GM12878 (cell line): ENCODE results near the gene RO60. TPM values are rescaled to one million over a fixed set of nuclear protein-coding genes. Genes with fewer than 3 reads are reported as not detected.

Experiments used
- ATAC-seq: fragments of 200-7000 bp; cut with Tn5 transposase; 3 replicates; pipeline ENCODE4 v1.9.1; 2020; ENCODE audit warnings: mild to moderate bottlenecking, moderate library complexity
- BruUV-seq: library from RNA; stranded (reverse); fragments of 400-500 nt; replicated peaks from 2 replicates; lab custom pipeline; 2021; lab: Mats Ljungman, UMichigan
- CTCF ChIA-PET: fragments of 300-600 bp; sonication (Branson Sonifier 250); formaldehyde crosslinking; extraction: SDS; loops from one replicate; lab custom pipeline; 2021; ENCODE audit warnings: inconsistent platforms; lab: Yijun Ruan, JAX
- POLR2A ChIA-PET: fragments of 350-600 bp; formaldehyde crosslinking; extraction: SDS; loops from one replicate; lab custom pipeline; 2021; ENCODE audit warnings: inconsistent platforms; lab: Charles Lee
- RAD21 ChIA-PET: fragments of 300-600 bp; sonication (Branson Sonifier 250); formaldehyde crosslinking; loops from one replicate; lab custom pipeline; 2023; ENCODE audit warnings: antibody characterized with exemption; ENCODE audit not compliant: unreplicated experiment; lab: Charles Lee
- SMC1A ChIA-PET: fragments of 300-600 bp; sonication (Branson Sonifier 250); formaldehyde crosslinking; loops from one replicate; lab custom pipeline; 2023; ENCODE audit not compliant: unreplicated experiment, uncharacterized antibody; lab: Charles Lee
- DNase-seq: peaks from one replicate; pipeline ENCODE4 v3.0.0-alpha.2; 2011; ENCODE audit warnings: low read depth, low spot score
- FAIRE-seq: peaks from 3 replicates; lab custom pipeline; 2011; peaks lifted over from hg19 to GRCh38; lab: Jason Lieb, UNC
- H2AFZ ChIP-seq: 2 replicates; pipeline ENCODE4 v1.6.0; 2011; ENCODE audit warnings: low read depth, low read length, control low read depth; ENCODE audit not compliant: control insufficient read depth
- H3K27ac ChIP-seq: 2 replicates; pipeline ENCODE4 v1.5.1; 2011; ENCODE audit warnings: control low read depth; ENCODE audit not compliant: control insufficient read depth, insufficient read depth
- H3K27me3 ChIP-seq, 2 experiments: replicated peaks in 1 of 2; 2 replicates each; pipeline versions ENCODE4 v1.6.0 to v1.6.1; 2011; ENCODE audit warnings: low read length in 1 of 2; ENCODE audit not compliant: control insufficient read depth in 2 of 2, insufficient read depth in 2 of 2
- H3K36me3 ChIP-seq, 2 experiments: 2 replicates each; pipeline ENCODE4 v1.5.1; 2011; ENCODE audit warnings: low read length in 1 of 2; ENCODE audit not compliant: control insufficient read depth in 2 of 2, insufficient read depth in 2 of 2
- H3K4me1 ChIP-seq: 2 replicates; pipeline ENCODE4 v1.6.1; 2011; ENCODE audit warnings: mild to moderate bottlenecking, low read length, moderate library complexity, mixed read lengths; ENCODE audit not compliant: control insufficient read depth, insufficient read depth
- H3K4me2 ChIP-seq: 2 replicates; pipeline ENCODE4 v1.6.0; 2011; ENCODE audit warnings: control low read depth; ENCODE audit not compliant: control insufficient read depth, insufficient read depth
- H3K4me3 ChIP-seq: fragments of 200-600 bp; sonication (generic); 2 replicates; pipeline ENCODE4 v1.5.1; 2016
- H3K79me2 ChIP-seq: 2 replicates; pipeline ENCODE4 v1.6.0; 2011; ENCODE audit warnings: low read length; ENCODE audit not compliant: control insufficient read depth, insufficient read depth
- H3K9ac ChIP-seq: 2 replicates; pipeline ENCODE4 v1.8.0; 2011; ENCODE audit warnings: low read length, control low read depth, mixed read lengths; ENCODE audit not compliant: control insufficient read depth, insufficient read depth
- H3K9me3 ChIP-seq: replicated peaks from 3 replicates; pipeline ENCODE4 v1.5.1; 2011; ENCODE audit warnings: mild to moderate bottlenecking, low read length; ENCODE audit not compliant: control insufficient read depth, insufficient read depth
- H4K20me1 ChIP-seq: 2 replicates; pipeline ENCODE4 v1.6.0; 2011; ENCODE audit not compliant: control insufficient read depth, insufficient read depth
- BMI1 ChIP-seq: fragments of 450-650 bp; IDR thresholded peaks from 2 replicates; pipeline ENCODE4 v1.6.1; 2016; ENCODE audit warnings: mild to moderate bottlenecking, moderate library complexity, borderline replicate concordance
- CEBPZ ChIP-seq: fragments of 150-350 bp; IDR thresholded peaks from 2 replicates; pipeline ENCODE4 v1.6.1; 2016; ENCODE audit warnings: low read depth, low read length
- EED ChIP-seq: sonication (generic); IDR thresholded peaks from 2 replicates; pipeline ENCODE4 v1.6.1; 2016; ENCODE audit warnings: antibody characterized with exemption, low read depth
- ESRRA ChIP-seq: IDR thresholded peaks from 2 replicates; pipeline ENCODE4 v1.6.1; 2012; ENCODE audit warnings: mild to moderate bottlenecking, low read length, improper control_type of control experiment
- GABPA ChIP-seq: IDR thresholded peaks from 2 replicates; pipeline ENCODE4 v1.6.1; 2014; ENCODE audit warnings: antibody characterized with exemption, low read depth, mild to moderate bottlenecking, inconsistent platforms
- HSF1 ChIP-seq: fragments of 150-350 bp; IDR thresholded peaks from 2 replicates; pipeline ENCODE4 v1.6.1; 2014; ENCODE audit warnings: mild to moderate bottlenecking, low read depth, low read length
- IRF4 ChIP-seq: IDR thresholded peaks from 2 replicates; pipeline ENCODE4 v1.6.1; 2011; ENCODE audit warnings: low read depth, low read length
- RELA ChIP-seq: fragments of 450-650 bp; IDR thresholded peaks from 2 replicates; pipeline ENCODE4 v1.8.0; 2014; ENCODE audit warnings: borderline replicate concordance; ENCODE audit not compliant: partially characterized antibody
- RUNX3 ChIP-seq: IDR thresholded peaks from 2 replicates; pipeline ENCODE4 v1.6.1; 2012; ENCODE audit warnings: low read length, inconsistent platforms
- TBL1XR1 ChIP-seq: IDR thresholded peaks from 2 replicates; pipeline ENCODE4 v1.6.1; 2012; ENCODE audit warnings: low read depth, low read length, improper control_type of control experiment
- ZBED1 ChIP-seq: IDR thresholded peaks from 2 replicates; pipeline ENCODE4 v1.6.1; 2016; ENCODE audit warnings: borderline replicate concordance
- WGBS: methylation state at CpG from one replicate; pipeline ENCODE4 v1.1.6; 2016; ENCODE audit warnings: low lambda C conversion rate; ENCODE audit not compliant: insufficient replicate concordance, insufficient coverage; ENCODE audit errors: missing lambda C conversion rate; 5-methylcytosine and 5-hydroxymethylcytosine counted together
- in situ Hi-C: fragments of 300-500 bp; cut with MboI; formaldehyde crosslinking; loops from 9 replicates; pipeline ENCODE4 v1.14.3; 2018; ENCODE audit warnings: mixed read lengths
- intact Hi-C: fragments of 100-400 bp; cut with micrococcal nuclease; formaldehyde crosslinking; loops from one replicate; pipeline ENCODE4 v1.14.2; 2022; ENCODE audit not compliant: unreplicated experiment
- polyA plus RNA-seq, 11 experiments: library from polyadenylated mRNA; depleted of rRNA in 4 of 11; unstranded in 6 of 11; stranded (reverse) in 5 of 11; fragments of >200 nt; fragmentation: Nextera tagmentation in 4 of 11; fragmentation: Illumina TruSeq in 1 of 11; extraction: Ambion mirVana in 4 of 11; extraction: Trizol in 1 of 11; gene quantifications; 1 replicate in 1 of 11; 2 replicates in 10 of 11; pipeline versions ENCODE4 v1.2.1 to v1.2.3, GENCODE V29; 2011 to 2016; ENCODE audit warnings: inconsistent platforms in 2 of 11, missing spikeins in 2 of 11, low read depth in 1 of 11
- total RNA-seq, 4 experiments: library from RNA; depleted of rRNA in 3 of 4; stranded (reverse); fragments of >200 nt in 3 of 4; fragmentation: Illumina TruSeq in 1 of 4; extraction: Trizol in 1 of 4; gene quantifications; 2 replicates each; pipeline versions ENCODE4 v1.2.1 to v1.2.3, GENCODE V29; 2013 to 2021
- TF ChIP-seq, protein P1 (sequence below): IDR thresholded peaks from 2 replicates; pipeline ENCODE4 v1.6.1; 2011; ENCODE audit warnings: low read depth, low read length, improper control_type of control experiment, borderline replicate concordance
- TF ChIP-seq, protein P2 (sequence below): fragments of 450-650 bp; IDR thresholded peaks from 2 replicates; pipeline ENCODE4 v1.6.1; 2017; ENCODE audit warnings: mild to moderate bottlenecking, moderate library complexity

The RO60 gene
- total and polyA plus RNA-seq, 10 of the 15 experiments (the other 5 are each of a cell fraction or from before 2014, with no cell fraction given) = 21.1 to 143 (median 83.1) TPM

DNA sequence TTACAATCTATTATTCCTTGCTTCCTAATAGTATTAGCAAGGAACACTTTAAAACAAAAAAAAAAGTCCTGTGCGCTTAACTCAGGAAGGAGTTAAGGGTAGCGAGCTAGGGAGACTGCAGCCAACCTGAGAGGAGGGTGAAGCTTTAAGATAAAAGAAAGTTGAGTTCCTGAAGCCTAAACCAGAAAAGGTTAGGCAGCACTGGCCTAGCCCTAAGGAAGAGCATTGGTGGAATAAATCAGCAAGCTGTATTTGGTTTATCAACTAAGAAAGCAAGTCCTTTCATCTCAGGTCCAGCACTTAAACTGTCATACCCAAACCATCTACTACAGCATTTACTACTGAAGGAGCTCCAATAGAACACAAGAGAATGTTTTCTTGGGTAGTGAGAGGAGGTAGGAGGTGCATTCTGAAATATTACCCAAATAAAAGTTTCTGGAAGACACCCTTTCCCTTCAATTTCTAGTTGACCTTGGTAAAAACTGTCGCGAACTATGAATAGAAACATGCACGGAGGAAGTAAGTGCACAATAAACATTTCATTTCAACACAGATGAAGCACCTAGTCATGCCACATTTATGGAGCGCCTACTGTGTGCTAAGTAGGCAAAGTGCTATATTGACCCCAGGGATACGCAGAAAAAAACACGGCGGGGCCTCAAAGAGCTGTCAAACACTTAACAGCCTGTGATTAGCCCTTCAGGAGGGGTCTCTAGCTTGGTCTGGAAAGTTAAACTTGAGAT lies 44.5 kb downstream of the RO60 start:
- POLR2A ChIA-PET = interaction anchor here (0.5 to 3.2 kb wide), 8 partner anchors 17 to 210 kb away, joined by 3 to 26 read pairs (median 4); partner anchors contain the start of genes CDC73, RO60 and UCHL5
- FAIRE-seq (no peak), ATAC-seq (no peak; the same call in 2 of the 3 replicates), DNase-seq (no peak)
- H4K20me1 ChIP-seq = no peaks in the 10 kb centered on the region
- H3K27ac ChIP-seq = peak overlapping the region; percentile 46; the same call in 1 of the 2 replicates
- SMC1A ChIA-PET = interaction anchor here (0.7 to 4.1 kb wide), 12 partner anchors 10 to 60 kb away, joined by 3 to 24 read pairs (median 4); partner anchors contain the start of gene UCHL5
- intact Hi-C loops = loop anchor here (2.0 kb wide), 1 partner anchor 37 kb away; no protein-coding TSS in a partner anchor
- no peaks in the 10 kb centered on the region for H3K27me3 ChIP-seq
- H2AFZ ChIP-seq = peak overlapping the region; percentile 96
- H3K79me2 ChIP-seq = peaks cover 18% of the 10 kb centered on the region
- peak overlapping the region; percentile 87 for H3K4me3 ChIP-seq
- peaks cover 0 to 9% of the 10 kb centered on the region in 2 experiments; a peak in 1 of 4 replicates for H3K36me3 ChIP-seq
- no peaks in the 10 kb centered on the region for H3K4me1 ChIP-seq
- H3K9ac ChIP-seq = peak overlapping the region; percentile 81
- no peaks in the 10 kb centered on the region for H3K9me3 ChIP-seq
- 64% methylated on average over 9 of the region's 9 CpGs for WGBS
- H3K4me2 ChIP-seq = peak overlapping the region; percentile 75
- CTCF ChIA-PET = interaction anchor here (0.8 to 2.3 kb wide), 14 partner anchors 14 to 88 kb away, joined by 3 to 10 read pairs (median 4); partner anchors contain the start of genes CDC73, RO60 and UCHL5
- RAD21 ChIA-PET = interaction anchor here (0.8 to 2.5 kb wide), 8 partner anchors 15 to 292 kb away, joined by 3 to 14 read pairs (median 8); partner anchors contain the start of genes CDC73, RO60 and UCHL5
- BruUV-seq = no TSS peak
- in situ Hi-C loops = no loop called here
- no peak for TF ChIP-seq HSF1
- TF ChIP-seq CEBPZ = no peak
- no peak for TF ChIP-seq BMI1
- TF ChIP-seq, protein P1, sequence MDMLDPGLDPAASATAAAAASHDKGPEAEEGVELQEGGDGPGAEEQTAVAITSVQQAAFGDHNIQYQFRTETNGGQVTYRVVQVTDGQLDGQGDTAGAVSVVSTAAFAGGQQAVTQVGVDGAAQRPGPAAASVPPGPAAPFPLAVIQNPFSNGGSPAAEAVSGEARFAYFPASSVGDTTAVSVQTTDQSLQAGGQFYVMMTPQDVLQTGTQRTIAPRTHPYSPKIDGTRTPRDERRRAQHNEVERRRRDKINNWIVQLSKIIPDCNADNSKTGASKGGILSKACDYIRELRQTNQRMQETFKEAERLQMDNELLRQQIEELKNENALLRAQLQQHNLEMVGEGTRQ = no peak
- TF ChIP-seq EED = no peak
- TF ChIP-seq ZBED1 = no peak
- TF ChIP-seq RELA = no peak
- TF ChIP-seq RUNX3 = no peak
- no peak for TF ChIP-seq TBL1XR1
- TF ChIP-seq IRF4 = no peak
- TF ChIP-seq ESRRA = no peak
- no peak for TF ChIP-seq GABPA
- TF ChIP-seq, protein P2, sequence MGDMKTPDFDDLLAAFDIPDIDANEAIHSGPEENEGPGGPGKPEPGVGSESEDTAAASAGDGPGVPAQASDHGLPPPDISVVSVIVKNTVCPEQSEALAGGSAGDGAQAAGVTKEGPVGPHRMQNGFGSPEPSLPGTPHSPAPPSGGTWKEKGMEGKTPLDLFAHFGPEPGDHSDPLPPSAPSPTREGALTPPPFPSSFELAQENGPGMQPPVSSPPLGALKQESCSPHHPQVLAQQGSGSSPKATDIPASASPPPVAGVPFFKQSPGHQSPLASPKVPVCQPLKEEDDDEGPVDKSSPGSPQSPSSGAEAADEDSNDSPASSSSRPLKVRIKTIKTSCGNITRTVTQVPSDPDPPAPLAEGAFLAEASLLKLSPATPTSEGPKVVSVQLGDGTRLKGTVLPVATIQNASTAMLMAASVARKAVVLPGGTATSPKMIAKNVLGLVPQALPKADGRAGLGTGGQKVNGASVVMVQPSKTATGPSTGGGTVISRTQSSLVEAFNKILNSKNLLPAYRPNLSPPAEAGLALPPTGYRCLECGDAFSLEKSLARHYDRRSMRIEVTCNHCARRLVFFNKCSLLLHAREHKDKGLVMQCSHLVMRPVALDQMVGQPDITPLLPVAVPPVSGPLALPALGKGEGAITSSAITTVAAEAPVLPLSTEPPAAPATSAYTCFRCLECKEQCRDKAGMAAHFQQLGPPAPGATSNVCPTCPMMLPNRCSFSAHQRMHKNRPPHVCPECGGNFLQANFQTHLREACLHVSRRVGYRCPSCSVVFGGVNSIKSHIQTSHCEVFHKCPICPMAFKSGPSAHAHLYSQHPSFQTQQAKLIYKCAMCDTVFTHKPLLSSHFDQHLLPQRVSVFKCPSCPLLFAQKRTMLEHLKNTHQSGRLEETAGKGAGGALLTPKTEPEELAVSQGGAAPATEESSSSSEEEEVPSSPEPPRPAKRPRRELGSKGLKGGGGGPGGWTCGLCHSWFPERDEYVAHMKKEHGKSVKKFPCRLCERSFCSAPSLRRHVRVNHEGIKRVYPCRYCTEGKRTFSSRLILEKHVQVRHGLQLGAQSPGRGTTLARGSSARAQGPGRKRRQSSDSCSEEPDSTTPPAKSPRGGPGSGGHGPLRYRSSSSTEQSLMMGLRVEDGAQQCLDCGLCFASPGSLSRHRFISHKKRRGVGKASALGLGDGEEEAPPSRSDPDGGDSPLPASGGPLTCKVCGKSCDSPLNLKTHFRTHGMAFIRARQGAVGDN = no peak
